ENCODE results near the gene NUP85. TPM values are rescaled to one million over a fixed set of nuclear protein-coding genes. Genes with fewer than 3 reads are reported as not detected.
"Not testable (repeated sequence)": the region's sequence is repeated elsewhere in the genome, so short reads cannot be mapped to it uniquely, and the experiment has no call there.

The NUP85 gene, protein sequence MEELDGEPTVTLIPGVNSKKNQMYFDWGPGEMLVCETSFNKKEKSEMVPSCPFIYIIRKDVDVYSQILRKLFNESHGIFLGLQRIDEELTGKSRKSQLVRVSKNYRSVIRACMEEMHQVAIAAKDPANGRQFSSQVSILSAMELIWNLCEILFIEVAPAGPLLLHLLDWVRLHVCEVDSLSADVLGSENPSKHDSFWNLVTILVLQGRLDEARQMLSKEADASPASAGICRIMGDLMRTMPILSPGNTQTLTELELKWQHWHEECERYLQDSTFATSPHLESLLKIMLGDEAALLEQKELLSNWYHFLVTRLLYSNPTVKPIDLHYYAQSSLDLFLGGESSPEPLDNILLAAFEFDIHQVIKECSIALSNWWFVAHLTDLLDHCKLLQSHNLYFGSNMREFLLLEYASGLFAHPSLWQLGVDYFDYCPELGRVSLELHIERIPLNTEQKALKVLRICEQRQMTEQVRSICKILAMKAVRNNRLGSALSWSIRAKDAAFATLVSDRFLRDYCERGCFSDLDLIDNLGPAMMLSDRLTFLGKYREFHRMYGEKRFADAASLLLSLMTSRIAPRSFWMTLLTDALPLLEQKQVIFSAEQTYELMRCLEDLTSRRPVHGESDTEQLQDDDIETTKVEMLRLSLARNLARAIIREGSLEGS
- 10 to 100 TPM; 19.6 to 62.3 (median 22.3) TPM for total RNA-seq

DNA sequence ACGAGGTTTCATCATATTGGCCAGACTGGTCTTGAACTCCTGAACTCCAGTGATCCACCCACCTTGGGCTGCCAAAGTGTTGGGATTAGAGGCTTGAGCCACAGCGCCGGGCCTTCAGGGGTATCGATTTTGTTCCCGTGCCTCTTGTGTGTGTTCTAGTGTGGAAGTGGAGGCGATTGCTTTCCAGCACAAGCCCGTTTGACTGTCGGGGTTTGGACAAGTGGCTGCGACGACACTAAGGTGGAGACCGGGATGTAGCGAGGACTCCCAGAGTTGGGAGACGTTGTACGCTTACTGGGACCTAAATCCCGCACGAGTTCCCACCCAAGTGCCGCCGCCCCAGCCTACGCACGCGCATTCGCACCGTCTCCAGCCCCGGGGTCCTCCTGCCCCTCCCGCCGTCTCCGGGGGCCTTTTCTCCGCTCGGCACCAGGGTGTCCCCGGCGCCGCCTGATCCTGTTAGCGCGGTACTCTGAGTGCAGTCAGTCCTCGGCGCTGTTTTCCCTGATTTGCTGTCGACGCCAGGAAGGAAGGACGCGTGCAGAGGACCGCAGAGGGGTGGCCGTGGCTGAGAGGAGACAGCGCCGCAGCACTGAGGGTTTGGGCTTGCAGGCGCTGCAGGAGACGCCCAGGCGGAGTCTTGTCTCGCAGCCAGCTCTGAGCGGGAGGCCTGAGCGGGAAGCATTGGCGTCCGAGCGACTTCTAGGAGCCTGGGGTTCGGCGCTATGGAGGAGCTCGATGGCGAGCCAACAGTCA, at the start of gene NUP85:
Gene NUP85 (plus strand): TSS at position 643 of the 756 bp plus-strand sequence. CDS start 83 bp downstream, at position 726.
- Histone ChIP-seq H3K4me3 (peak within 1 kb of the TSS; percentile 73 to 97), H3K9me3 (no peaks in the 10 kb centered on the region), H3K36me3 (peaks cover 0 to 20% of the 10 kb centered on the region in 2 donors), H3K27ac (peak within 1 kb of the TSS; percentile 86 to 95 (median 91)), H3K4me1 (peaks cover 0 to 27% (median 8%) of the 10 kb centered on the region in 3 donors), H3K27me3 (no peaks in the 10 kb centered on the region)
- TF ChIP-seq, protein P1, sequence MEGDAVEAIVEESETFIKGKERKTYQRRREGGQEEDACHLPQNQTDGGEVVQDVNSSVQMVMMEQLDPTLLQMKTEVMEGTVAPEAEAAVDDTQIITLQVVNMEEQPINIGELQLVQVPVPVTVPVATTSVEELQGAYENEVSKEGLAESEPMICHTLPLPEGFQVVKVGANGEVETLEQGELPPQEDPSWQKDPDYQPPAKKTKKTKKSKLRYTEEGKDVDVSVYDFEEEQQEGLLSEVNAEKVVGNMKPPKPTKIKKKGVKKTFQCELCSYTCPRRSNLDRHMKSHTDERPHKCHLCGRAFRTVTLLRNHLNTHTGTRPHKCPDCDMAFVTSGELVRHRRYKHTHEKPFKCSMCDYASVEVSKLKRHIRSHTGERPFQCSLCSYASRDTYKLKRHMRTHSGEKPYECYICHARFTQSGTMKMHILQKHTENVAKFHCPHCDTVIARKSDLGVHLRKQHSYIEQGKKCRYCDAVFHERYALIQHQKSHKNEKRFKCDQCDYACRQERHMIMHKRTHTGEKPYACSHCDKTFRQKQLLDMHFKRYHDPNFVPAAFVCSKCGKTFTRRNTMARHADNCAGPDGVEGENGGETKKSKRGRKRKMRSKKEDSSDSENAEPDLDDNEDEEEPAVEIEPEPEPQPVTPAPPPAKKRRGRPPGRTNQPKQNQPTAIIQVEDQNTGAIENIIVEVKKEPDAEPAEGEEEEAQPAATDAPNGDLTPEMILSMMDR (IDR thresholded peaks at IDR 0.05) = peak in 2 of 4 experiments; percentile 1 to 25
- TF ChIP-seq POLR2AphosphoS5 (IDR thresholded peaks at IDR 0.05) (peak; percentile 86), EP300 (IDR thresholded peaks at IDR 0.05) (no peak), POLR2A (IDR thresholded peaks at IDR 0.05) (peak; percentile 77 to 78)
- 0% methylated on average over 3 of the region's 57 CpGs; no CpG with 5 or more reads in 1 of the 2 donors for WGBS, 2 donors (ENCODE audit: low coverage in 1 of 2)
- peak; percentile 97 for ATAC-seq

DNA sequence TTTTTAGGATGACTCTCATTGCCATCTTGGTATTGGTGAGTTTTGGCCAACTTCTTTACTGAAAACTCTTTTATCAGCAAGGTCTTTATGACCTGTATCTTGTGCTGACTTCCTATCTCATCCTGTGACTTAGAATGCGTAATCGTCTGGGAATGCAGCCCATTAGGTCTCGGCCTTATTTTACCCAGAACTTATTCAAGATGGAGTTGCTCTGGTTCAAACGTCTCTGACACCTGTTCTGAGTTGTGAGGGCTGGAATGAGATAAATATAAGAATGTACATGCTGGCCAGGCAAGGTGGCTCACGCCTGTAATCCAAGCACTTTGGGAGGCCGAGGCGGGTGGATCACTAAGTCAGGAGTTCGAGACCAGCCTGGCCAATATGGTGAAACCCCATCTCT, 47.0 kb upstream of the NUP85 start:
- not testable (repeated sequence) for ATAC-seq, H3K27me3 ChIP-seq, H3K9me3 ChIP-seq, H3K27ac ChIP-seq, H3K4me3 ChIP-seq, H3K36me3 ChIP-seq
- WGBS, 2 donors (ENCODE audit: low coverage in 1 of 2) = 87% methylated on average over 3 of the region's 8 CpGs; no CpG with 5 or more reads in 1 of the 2 donors
- peaks cover 0 to 13% (median 1%) of the 10 kb centered on the region in 3 donors for H3K4me1 ChIP-seq

DNA sequence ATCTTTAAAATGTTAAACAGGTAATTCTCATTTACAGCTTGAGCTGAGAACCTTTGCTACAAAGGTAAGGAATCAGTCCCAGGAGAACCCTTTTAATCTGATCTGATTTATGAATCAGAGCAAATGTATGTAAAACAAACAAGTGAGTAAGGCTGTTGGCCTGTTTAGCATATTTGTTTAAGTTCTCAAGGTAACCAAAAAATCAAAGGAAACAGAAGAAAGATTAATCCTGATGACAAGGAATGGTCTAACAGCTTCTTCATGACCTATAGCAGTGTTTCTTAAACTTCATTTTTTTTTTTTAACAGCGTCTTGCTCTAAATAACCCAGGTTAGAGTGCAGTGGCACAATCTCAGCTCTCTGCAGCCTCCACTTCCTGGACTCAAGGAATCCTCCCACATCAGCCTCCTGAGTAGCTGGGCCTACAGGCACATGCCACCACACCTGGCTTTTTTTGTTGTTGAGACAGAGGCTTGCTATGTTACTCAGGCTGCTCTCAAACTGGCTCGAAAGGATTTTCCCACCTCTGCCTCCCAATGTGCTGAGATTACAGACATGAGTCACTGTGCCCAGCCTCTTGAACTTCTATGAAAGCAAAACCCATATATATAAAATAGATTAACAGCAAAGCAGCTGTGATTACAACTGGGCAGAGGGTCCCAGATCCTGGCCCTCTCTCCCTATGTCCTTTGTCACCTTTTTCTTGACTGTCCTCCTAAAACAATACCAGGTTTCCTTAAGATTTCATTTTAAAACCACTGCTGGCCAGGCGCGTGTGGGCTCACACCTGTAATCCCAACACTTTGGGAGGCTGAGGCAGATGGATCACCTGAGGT, 46.1 kb upstream of the NUP85 start:
- no peak overlapping the region for H3K4me3 ChIP-seq
- ATAC-seq = no peak
- H3K27me3 ChIP-seq = no peaks in the 10 kb centered on the region
- peaks cover 0 to 10% of the 10 kb centered on the region in 2 donors for H3K36me3 ChIP-seq
- TF ChIP-seq POLR2A (IDR thresholded peaks at IDR 0.05) (no peak), EP300 (IDR thresholded peaks at IDR 0.05) (no peak), POLR2AphosphoS5 (IDR thresholded peaks at IDR 0.05) (no peak)
- no peaks in the 10 kb centered on the region for H3K9me3 ChIP-seq
- whole genome bisulfite sequencing, 2 donors (ENCODE audit: low coverage in 1 of 2) = 85 to 100% methylated on average over 3 to 4 of the region's 4 CpGs
- no peak overlapping the region for H3K27ac ChIP-seq
- H3K4me1 ChIP-seq = peaks cover 0 to 7% (median 0%) of the 10 kb centered on the region in 3 donors

DNA sequence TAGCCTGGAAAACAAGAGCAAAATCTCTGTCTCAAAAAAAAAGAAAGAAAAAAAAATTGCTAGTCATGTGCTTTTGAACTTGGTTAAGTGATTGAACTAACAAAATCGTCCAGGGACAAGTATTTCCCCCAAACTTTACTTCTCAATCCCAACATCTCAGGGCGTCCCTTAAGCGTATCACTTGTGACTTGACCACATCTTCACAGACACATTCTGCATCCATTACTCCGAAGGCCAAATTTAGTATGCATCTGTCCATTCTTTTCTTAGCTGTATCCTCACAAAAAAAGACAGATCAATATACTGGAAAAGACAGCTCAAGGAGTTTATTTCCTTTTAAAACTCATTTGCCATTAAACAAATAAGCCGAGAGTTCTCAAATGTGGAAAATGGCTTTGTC, 45.3 kb upstream of the NUP85 start:
- H3K4me1 ChIP-seq = peaks cover 0 to under 1% (median 0%) of the 10 kb centered on the region in 3 donors
- H3K27ac ChIP-seq = no peak overlapping the region
- peaks cover 0 to 18% of the 10 kb centered on the region in 2 donors for H3K36me3 ChIP-seq
- ATAC-seq = no peak
- TF ChIP-seq, protein P1 (IDR thresholded peaks at IDR 0.05) = no peak
- no peak for TF ChIP-seq POLR2A (IDR thresholded peaks at IDR 0.05)
- no peak for TF ChIP-seq EP300 (IDR thresholded peaks at IDR 0.05)
- TF ChIP-seq POLR2AphosphoS5 (IDR thresholded peaks at IDR 0.05) = no peak
- WGBS, 2 donors (ENCODE audit: low coverage in 1 of 2) = 87 to 92% methylated on average over 5 of the region's 5 CpGs
- no peaks in the 10 kb centered on the region for H3K9me3 ChIP-seq
- H3K4me3 ChIP-seq = no peak overlapping the region
- H3K27me3 ChIP-seq = no peaks in the 10 kb centered on the region

DNA sequence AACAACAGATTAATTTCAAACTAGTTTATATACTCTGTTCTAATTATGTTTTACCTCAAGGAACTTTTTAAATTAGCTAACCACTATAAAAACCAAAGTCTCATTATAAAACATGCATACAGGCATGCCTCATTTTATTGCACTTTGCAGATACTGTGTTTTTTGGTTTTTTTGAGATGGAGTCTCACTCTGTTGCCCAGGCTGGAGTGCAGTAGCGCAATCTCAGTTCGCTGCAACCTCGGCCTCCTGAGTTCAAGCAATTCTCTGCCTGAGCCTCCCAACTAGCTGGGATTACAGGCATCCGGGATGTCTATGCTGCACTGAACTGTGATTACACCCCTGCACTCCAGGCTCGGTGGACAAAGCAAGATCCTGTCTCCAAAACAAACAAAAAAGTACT, 42.4 kb upstream of the NUP85 start:
- H3K27ac ChIP-seq = no peak overlapping the region
- ATAC-seq = no peak
- no peak overlapping the region for H3K4me3 ChIP-seq
- TF ChIP-seq, protein P1 (IDR thresholded peaks at IDR 0.05) = no peak
- TF ChIP-seq POLR2A (IDR thresholded peaks at IDR 0.05) (no peak), EP300 (IDR thresholded peaks at IDR 0.05) (no peak)
- H3K4me1 ChIP-seq = no peaks in the 10 kb centered on the region
- H3K27me3 ChIP-seq = no peaks in the 10 kb centered on the region
- no peaks in the 10 kb centered on the region for H3K9me3 ChIP-seq
- 96 to 100% methylated on average over 1 to 3 of the region's 5 CpGs for WGBS, 2 donors (ENCODE audit: low coverage in 1 of 2)
- H3K36me3 ChIP-seq = peaks cover 0 to 46% of the 10 kb centered on the region in 2 donors

DNA sequence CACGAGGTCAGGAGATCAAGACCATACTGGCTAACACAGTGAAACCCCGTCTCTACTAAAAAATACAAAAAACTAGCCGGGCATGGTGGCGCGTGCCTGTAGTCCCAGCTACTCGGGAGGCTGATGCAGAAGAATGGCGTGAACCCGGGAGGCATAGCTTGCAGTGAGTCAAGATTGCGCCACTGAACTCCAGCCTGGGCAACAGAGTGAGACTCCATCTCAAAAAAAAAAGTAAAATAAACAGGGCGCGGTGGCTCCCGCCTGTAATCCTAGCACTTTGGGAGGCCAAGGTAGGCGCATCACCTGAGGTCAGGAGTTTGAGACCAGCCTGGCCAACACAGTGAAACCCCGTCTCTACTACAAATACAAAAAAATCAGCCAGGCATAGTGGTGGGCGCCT, 40.9 kb upstream of the NUP85 start:
- not testable (repeated sequence) for H3K4me1 ChIP-seq, H3K27me3 ChIP-seq, H3K9me3 ChIP-seq, H3K27ac ChIP-seq, ATAC-seq, H3K4me3 ChIP-seq
- WGBS, 2 donors (ENCODE audit: low coverage in 1 of 2) = 92 to 96% methylated on average over 8 to 10 of the region's 15 CpGs
- peaks cover 0 to 56% of the 10 kb centered on the region in 2 donors for H3K36me3 ChIP-seq

Measured in gastroesophageal sphincter (tissue), 4 donors.